ENCODE results near the gene FGF18.

Gene FGF18

GRCh38 chr5:171476701-171477100, 57.3 kb downstream of the FGF18 start:
- no peaks in the 10 kb centered on the region for H3K4me1 ChIP-seq (ENCODE audit: low read depth, poor library complexity, severe bottlenecking)
- no peak overlapping the region for H3K4me2 ChIP-seq
- H3K79me2 ChIP-seq (ENCODE audit: insufficient read depth, low read depth), result no peaks in the 10 kb centered on the region

GRCh38 chr5:171477101-171477500, 57.7 kb downstream of the FGF18 start:
- TF ChIP-seq CTCF (conservative IDR thresholded peaks at IDR 0.05; ENCODE audit: low read depth, low read length), result no peak
- no peaks in the 10 kb centered on the region for H3K27me3 ChIP-seq (ENCODE audit: insufficient read depth, low read depth)
- H3K36me3 ChIP-seq (ENCODE audit: insufficient read depth), result no peaks in the 10 kb centered on the region

More at GRCh38 chr5:171476701-171477100, 57.3 kb downstream of the FGF18 start:
- TF ChIP-seq CTCF (conservative IDR thresholded peaks at IDR 0.05; ENCODE audit: low read depth, low read length), result no peak
- Histone ChIP-seq H3K36me3 (ENCODE audit: insufficient read depth) (no peaks in the 10 kb centered on the region), H3K9ac (no peak overlapping the region), H4K20me1 (ENCODE audit: insufficient read depth) (no peaks in the 10 kb centered on the region), H3K27ac (no peak overlapping the region), H2AFZ (ENCODE audit: low read depth) (no peak overlapping the region), H3K27me3 (ENCODE audit: insufficient read depth, low read depth) (no peaks in the 10 kb centered on the region), H3K4me3 (IDR thresholded peaks at IDR 0.05; ENCODE audit: insufficient read depth, low read depth, low read length) (no peak overlapping the region)

GRCh38 chr5:171477666-171478065, 58.2 kb downstream of the FGF18 start:
- Histone ChIP-seq H3K79me2 (ENCODE audit: insufficient read depth, low read depth) (no peaks in the 10 kb centered on the region), H2AFZ (ENCODE audit: low read depth) (no peak overlapping the region), H3K27me3 (ENCODE audit: insufficient read depth, low read depth) (no peaks in the 10 kb centered on the region), H3K4me1 (ENCODE audit: low read depth, poor library complexity, severe bottlenecking) (no peaks in the 10 kb centered on the region), H3K9ac (no peak overlapping the region), H3K4me2 (no peak overlapping the region), H4K20me1 (ENCODE audit: insufficient read depth) (no peaks in the 10 kb centered on the region), H3K36me3 (ENCODE audit: insufficient read depth) (no peaks in the 10 kb centered on the region), H3K4me3 (IDR thresholded peaks at IDR 0.05; ENCODE audit: insufficient read depth, low read depth, low read length) (no peak overlapping the region), H3K27ac (no peak overlapping the region)
- no peak for TF ChIP-seq CTCF (conservative IDR thresholded peaks at IDR 0.05; ENCODE audit: low read depth, low read length)

More at GRCh38 chr5:171477101-171477500, 57.7 kb downstream of the FGF18 start:
- H3K4me3 ChIP-seq (IDR thresholded peaks at IDR 0.05; ENCODE audit: insufficient read depth, low read depth, low read length), result no peak overlapping the region
- no peak overlapping the region for H3K27ac ChIP-seq
- H3K4me1 ChIP-seq (ENCODE audit: low read depth, poor library complexity, severe bottlenecking), result no peaks in the 10 kb centered on the region
- H3K9ac ChIP-seq, result no peak overlapping the region
- H4K20me1 ChIP-seq (ENCODE audit: insufficient read depth), result no peaks in the 10 kb centered on the region
- H3K4me2 ChIP-seq, result no peak overlapping the region
- H2AFZ ChIP-seq (ENCODE audit: low read depth), result no peak overlapping the region
- H3K79me2 ChIP-seq (ENCODE audit: insufficient read depth, low read depth), result no peaks in the 10 kb centered on the region

GRCh38 chr5:171478946-171479775, 59.7 kb downstream of the FGF18 start:
- Histone ChIP-seq H3K4me3 (IDR thresholded peaks at IDR 0.05; ENCODE audit: insufficient read depth, low read depth, low read length) (no peak overlapping the region), H2AFZ (ENCODE audit: low read depth) (no peak overlapping the region), H3K27me3 (ENCODE audit: insufficient read depth, low read depth) (no peaks in the 10 kb centered on the region), H3K79me2 (ENCODE audit: insufficient read depth, low read depth) (no peaks in the 10 kb centered on the region), H3K9ac (no peak overlapping the region), H4K20me1 (ENCODE audit: insufficient read depth) (no peaks in the 10 kb centered on the region), H3K4me1 (ENCODE audit: low read depth, poor library complexity, severe bottlenecking) (no peaks in the 10 kb centered on the region), H3K36me3 (ENCODE audit: insufficient read depth) (no peaks in the 10 kb centered on the region), H3K27ac (no peak overlapping the region), H3K4me2 (no peak overlapping the region)
- no peak for TF ChIP-seq CTCF (conservative IDR thresholded peaks at IDR 0.05; ENCODE audit: low read depth, low read length)

Data from KMS-11 (cell line).